Mucosa of descending colon (tissue), 3 donors: ENCODE measurements around the gene DSCAM. TPM values are rescaled to one million over a fixed set of nuclear protein-coding genes. Genes with fewer than 3 reads are reported as not detected.

Source experiments
- ATAC-seq: fragments of 200-7000 bp; cut with Tn5 transposase; one replicate; pipeline ENCODE4 v1.9.1; 2020; ENCODE audit warnings: mild to moderate bottlenecking, moderate library complexity
- DNase-seq, 3 donors: peaks; one replicate each; pipeline ENCODE4 v3.0.0-alpha.2; 2020
- H3K36me3 ChIP-seq: fragments of 200-600 bp; one replicate; pipeline ENCODE4 v1.8.0; 2021; ENCODE audit warnings: low read depth, mild to moderate bottlenecking
- H3K4me1 ChIP-seq: fragments of 200-600 bp; one replicate; pipeline ENCODE4 v1.8.0; 2021; ENCODE audit warnings: low read depth, mild to moderate bottlenecking
- H3K4me3 ChIP-seq: fragments of 200-600 bp; one replicate; pipeline ENCODE4 v1.8.0; 2021; ENCODE audit warnings: mild to moderate bottlenecking
- H3K9me3 ChIP-seq: fragments of 200-600 bp; one replicate; pipeline ENCODE4 v1.8.0; 2021; ENCODE audit warnings: mild to moderate bottlenecking
- intact Hi-C, 2 donors: fragments of 100-400 bp; cut with DNase I in 1 of 2; cut with micrococcal nuclease in 1 of 2; formaldehyde crosslinking; loops; one replicate each; pipeline versions ENCODE4 v1.11.0 to v1.11.1; 2022; cut with DNase I, micrococcal nuclease
- microRNA-seq: library from miRNA; unstranded; fragments of <30 nt; microRNA quantifications from one replicate; pipeline ENCODE4, GENCODE V29; 2019
- total RNA-seq, 3 donors: library from RNA; stranded (reverse); fragmentation: NEBNext Ultra II Directional in 2 of 3; extraction: Animal tissue kit (Norgen Biotek cat#: 25700) in 2 of 3; gene quantifications; one replicate each; pipeline versions ENCODE4 v1.2.1 to v1.2.4, GENCODE V29; 2021 to 2023
- TF ChIP-seq, protein P1 (sequence below): fragments of 200-600 bp; IDR thresholded peaks from one replicate; pipeline ENCODE4 v1.8.0; 2022; ENCODE audit warnings: antibody characterized with exemption, mild to moderate bottlenecking
- donor health status: DM: no; HTN: no; CAD: no; lungs with moderate emphysema.
- donor health status: DM: no; HTN: no; CAD: no.
- donor health status: DM: no; HTN: yes; CAD: no.

Gene DSCAM
- total RNA-seq, 3 donors from 2014 or later = 0.35 TPM; not detected in 2

DNA sequence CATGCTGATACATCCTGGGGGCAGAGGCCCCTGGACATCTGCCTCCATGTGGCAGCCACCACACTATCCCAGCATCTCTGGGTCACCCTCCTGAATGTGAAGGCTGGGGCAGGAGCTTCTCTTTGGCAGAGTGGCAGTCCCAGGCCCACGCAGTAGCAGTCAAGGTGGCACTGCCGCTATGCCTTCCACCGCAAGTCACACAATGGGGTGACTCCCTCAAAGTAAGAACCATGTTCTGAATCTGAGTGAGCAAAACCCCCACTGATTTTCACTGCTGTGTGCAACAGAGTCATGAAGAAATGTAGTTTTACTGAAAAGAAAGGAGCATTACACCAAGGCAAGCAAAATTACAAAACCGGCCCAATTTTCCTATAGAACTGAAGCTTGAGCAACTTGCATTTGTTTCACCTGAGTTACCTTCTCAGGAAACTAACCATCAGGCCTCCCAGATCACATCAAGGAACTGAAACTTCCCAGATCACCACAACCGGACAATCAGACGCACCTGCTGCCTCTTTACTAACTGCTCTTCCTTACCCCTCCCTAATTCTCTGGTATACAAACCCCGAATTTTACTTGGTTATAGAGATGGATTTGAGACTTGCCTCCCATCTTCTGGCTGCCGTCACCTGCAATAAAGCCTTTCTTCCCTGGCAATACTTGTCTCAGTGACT, 877.1 kb downstream of the DSCAM start:
- TF ChIP-seq, protein P1, sequence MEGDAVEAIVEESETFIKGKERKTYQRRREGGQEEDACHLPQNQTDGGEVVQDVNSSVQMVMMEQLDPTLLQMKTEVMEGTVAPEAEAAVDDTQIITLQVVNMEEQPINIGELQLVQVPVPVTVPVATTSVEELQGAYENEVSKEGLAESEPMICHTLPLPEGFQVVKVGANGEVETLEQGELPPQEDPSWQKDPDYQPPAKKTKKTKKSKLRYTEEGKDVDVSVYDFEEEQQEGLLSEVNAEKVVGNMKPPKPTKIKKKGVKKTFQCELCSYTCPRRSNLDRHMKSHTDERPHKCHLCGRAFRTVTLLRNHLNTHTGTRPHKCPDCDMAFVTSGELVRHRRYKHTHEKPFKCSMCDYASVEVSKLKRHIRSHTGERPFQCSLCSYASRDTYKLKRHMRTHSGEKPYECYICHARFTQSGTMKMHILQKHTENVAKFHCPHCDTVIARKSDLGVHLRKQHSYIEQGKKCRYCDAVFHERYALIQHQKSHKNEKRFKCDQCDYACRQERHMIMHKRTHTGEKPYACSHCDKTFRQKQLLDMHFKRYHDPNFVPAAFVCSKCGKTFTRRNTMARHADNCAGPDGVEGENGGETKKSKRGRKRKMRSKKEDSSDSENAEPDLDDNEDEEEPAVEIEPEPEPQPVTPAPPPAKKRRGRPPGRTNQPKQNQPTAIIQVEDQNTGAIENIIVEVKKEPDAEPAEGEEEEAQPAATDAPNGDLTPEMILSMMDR = no peak
- Histone ChIP-seq H3K4me1 (no peaks in the 10 kb centered on the region), H3K36me3 (no peaks in the 10 kb centered on the region), H3K4me3 (no peak overlapping the region), H3K9me3 (no peaks in the 10 kb centered on the region)
- DNase-seq (no peak), ATAC-seq (no peak)
- intact Hi-C loops = no loop called here

DNA sequence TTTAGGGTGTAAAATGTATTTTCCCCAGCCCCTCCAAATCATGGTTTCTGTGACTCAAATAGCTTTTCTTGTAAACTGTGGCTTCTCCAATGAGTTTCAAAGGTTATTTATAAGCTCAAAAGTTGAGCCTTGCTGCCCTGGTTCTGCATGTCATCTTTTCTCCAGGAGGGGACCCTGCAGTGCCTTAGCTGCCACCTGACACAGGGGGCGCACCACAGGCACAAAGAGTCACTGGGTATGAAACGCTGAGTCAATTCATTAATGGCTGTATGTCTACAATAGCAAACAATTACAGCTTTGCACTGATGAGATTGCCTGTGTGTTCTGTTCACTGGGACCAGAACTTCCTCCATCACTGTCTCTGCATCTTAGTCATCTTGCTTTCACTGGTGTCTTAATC, 878.9 kb downstream of the DSCAM start:
- Histone ChIP-seq H3K36me3 (no peaks in the 10 kb centered on the region), H3K9me3 (no peaks in the 10 kb centered on the region), H3K4me3 (no peak overlapping the region), H3K4me1 (no peaks in the 10 kb centered on the region)
- no peak for ATAC-seq
- TF ChIP-seq, protein P1 = no peak
- intact Hi-C loops = no loop called here
- no peak for DNase-seq

DNA sequence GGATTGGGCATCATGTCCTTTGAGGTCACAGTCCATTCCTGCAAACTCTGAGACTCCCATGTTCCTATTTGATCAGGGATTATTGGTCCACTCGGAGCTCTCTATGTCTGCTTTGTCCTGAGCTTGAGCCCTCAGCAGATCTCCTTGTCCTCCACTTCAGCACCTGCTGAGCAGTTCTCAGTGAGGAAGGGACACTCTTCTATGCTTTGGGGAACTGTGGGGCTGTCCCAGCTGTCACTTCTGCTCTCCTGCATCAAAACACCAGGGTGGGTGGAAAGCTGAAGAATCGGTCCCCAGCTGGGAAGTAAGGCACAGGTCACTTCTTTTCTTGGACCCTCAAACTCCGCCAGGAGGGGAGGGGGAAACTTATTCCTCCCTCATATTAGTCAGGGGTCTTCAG, 880.2 kb downstream of the DSCAM start:
- ATAC-seq = no peak
- DNase-seq = no peak
- intact Hi-C loops = no loop called here

DNA sequence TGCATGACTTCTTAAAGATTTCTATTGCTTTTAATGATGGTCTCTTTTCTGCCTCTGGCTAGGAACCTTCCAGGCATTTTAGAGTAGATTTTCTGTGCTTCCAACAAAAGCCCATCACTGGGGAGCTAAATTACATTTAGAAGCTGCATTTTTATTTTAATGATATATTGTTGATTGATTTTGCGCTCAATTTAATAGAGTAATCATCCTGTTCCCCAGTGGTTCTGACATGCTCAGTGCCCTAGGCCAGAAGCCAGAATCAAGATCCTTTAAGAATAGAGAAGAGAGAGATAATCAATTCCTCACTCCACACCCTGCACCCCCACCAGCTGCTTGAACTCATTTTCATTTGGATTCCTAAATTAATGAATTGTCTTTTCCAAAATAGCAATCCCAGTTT, 881.9 kb downstream of the DSCAM start:
- no peaks in the 10 kb centered on the region for H3K36me3 ChIP-seq
- no peak for ATAC-seq
- TF ChIP-seq, protein P1 = no peak
- no peak for DNase-seq
- intact Hi-C loops = no loop called here
- H3K4me1 ChIP-seq = no peaks in the 10 kb centered on the region
- H3K4me3 ChIP-seq = no peak overlapping the region
- peaks cover 3% of the 10 kb centered on the region for H3K9me3 ChIP-seq

More for the DNA sequence above, 880.2 kb downstream of the DSCAM start:
- Histone ChIP-seq H3K36me3 (no peaks in the 10 kb centered on the region), H3K9me3 (no peaks in the 10 kb centered on the region), H3K4me3 (no peak overlapping the region), H3K4me1 (no peaks in the 10 kb centered on the region)
- TF ChIP-seq, protein P1 = no peak

DNA sequence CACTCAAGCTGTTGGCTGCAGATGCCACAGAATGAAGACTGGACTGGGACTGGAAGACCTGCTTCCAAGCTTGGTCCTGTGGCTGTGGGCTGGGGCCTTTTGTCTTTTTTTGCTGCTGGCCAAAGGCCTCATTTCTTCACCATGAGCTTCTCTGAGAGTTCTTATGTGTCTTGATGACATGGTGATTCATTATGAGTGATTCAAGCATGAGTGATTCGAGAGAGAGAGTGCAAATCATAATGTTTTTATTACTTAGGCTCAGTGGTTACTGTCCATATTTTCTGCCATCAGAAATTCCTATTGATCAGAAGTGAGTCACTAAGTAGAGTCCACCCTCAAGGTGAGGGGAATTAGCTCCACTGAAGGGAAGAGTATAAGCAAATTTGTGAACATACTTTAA, 885.7 kb downstream of the DSCAM start:
- no peak overlapping the region for H3K4me3 ChIP-seq
- H3K4me1 ChIP-seq = no peaks in the 10 kb centered on the region
- ATAC-seq (no peak), DNase-seq (no peak)
- intact Hi-C loops = no loop called here
- TF ChIP-seq, protein P1 = no peak
- no peaks in the 10 kb centered on the region for H3K36me3 ChIP-seq
- peaks cover 3% of the 10 kb centered on the region for H3K9me3 ChIP-seq

Small RNAs within 50 kb of the gene (microRNA-seq; reads per million reads assigned to microRNA genes)
- gene MIR4760 = not detected
